SKM-1 treated with dmso at 0.1 percent for 144 hours (cell line): ENCODE measurements around the gene CDHR4.
"Not testable (repeated sequence)": the region's sequence is repeated elsewhere in the genome, so short reads cannot be mapped to it uniquely, and the experiment has no call there.

Experiments
- DNase-seq: peaks from one replicate; lab custom pipeline; 2025; ENCODE audit not compliant: unreplicated experiment; lab: John Stamatoyannopoulos, UW

Gene CDHR4

DNA sequence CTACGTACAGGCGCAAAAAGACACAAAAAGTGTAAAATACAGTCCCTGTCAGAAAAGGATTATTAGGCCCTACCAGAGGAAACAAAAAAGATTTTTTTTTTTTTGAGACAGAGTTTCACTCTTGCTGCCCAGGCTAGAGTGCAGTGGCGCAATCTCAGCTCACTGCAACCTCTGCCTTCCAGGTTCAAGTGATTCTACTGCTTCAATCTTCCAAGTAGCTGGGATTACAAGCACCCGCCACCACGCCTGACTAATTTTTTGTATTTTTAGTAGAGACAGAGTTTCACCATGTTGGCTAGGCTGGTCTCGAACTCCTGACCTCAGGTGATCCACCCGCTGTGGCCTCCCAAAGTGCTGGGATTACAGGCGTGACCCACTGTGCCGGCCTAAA is 18.7 kb downstream of the CDHR4 start:
- DNase-seq: not testable (repeated sequence)

DNA sequence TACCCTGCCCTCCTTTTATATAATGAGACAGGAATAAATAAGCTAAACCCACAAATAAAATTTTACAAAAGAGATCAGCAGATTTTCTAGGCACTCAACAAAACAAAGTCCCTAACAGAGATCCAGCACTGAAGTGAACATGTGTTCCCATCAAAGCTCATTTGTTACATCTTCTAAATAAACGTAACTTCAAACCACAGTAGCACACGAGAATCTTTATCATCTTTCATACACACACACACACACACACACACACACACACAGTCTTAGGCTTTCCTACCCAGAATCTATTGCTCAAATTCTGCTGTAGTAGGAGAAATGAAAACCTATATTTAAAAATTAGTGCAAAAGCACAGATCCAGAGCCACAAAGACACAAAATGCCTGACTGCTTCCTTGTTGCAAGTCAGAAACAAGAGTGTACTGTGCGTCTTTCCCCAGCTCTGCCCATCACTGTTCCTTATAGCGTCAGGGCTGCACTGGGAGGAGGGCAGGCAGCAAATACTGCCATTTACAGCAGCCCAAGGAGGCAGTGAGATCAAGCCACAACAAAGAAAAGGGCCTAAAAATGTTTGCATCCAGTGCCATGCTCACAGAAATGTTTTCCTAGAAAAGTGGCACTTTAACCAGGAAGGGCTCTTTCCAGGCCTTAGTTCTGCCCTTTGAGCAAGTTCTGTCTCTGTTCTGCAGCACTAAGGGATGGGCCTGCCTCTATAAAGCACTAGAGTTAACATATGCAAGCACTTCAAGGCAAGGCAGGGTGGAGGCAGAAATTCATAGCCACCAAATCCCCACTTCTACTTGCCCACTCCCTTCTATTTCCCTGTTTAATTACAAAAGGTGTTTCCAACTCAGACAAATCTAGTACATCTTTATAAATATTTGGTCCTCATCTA is 19.3 kb downstream of the CDHR4 start:
- no peak for DNase-seq

DNA sequence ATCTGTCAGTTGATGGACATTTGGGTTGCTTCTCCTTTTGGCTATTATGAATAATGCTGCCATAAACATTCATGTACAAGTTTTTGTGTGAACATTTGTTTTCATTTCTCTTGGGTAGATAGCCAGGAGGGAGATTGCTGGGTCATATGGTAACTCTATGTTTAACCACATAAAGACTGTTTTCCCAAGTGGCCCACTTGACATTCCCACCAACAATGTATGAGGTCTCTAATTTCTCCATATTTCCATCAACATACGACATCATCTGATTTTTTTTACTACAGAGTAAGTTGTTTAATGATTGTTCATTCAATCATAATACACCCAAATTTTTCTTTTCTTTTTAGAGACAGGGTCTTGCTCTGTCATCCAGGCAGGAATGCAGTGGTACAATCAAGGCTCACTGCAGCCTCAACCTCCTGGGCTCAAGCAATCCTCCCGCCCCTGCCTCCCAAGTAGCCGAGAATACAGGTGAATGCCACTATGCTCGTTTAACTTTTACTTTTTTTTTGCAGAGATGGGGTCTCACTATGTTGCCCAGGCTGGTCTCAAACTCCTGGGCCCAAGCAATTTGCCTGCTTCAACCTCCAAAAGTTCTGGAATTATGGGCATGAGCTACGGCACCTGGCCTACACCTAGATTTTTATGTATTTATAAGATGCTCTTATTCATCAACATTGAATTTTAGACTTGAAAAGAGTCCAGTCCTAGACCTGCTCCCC is 20.2 kb downstream of the CDHR4 start:
- DNase-seq: no peak

DNA sequence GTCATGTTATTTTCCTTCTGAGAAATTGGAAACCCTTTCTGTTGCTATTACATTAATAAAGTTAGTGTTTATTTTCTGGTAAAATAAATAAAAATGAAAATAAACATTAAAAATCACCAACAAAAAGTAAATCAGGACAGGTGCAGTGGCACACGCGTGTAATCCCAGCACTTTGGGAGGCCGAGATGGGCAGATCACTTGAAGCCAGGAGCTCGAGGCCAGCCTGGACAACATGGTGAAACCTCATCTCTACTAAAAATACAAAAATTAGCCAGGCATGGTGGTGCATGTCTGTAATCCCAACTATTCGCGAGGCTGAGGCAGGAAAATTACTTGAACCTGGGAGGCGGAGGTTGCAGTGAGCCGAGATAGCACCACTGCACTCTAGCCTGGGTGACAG is 23.6 kb downstream of the CDHR4 start:
- DNase-seq: not testable (repeated sequence)

DNA sequence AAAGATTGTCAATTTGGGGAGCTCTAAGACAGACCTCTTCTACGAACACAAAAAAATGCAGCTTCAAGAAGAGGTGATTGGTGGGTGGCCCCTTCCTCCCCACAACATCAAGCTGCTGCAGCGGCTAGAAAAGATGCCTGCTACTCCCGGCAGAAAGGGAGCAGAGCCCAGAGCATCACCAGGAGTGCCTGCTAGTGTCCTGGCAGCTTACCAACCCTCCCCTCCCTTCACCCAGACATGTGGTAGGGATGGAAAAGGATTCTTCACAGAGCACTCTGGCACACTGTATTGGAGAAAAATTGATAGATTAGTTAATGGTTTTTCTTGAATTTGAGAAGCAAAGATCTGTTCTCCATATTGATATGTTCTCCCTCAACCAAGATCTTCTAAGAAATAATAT is 24.1 kb downstream of the CDHR4 start:
- no peak for DNase-seq

GRCh38 chr3:49772703-49773102 is 27.0 kb downstream of the CDHR4 start:
- DNase-seq: no peak

GRCh38 chr3:49771340-49771938 is 28.2 kb downstream of the CDHR4 start:
- DNase-seq: no peak

DNA sequence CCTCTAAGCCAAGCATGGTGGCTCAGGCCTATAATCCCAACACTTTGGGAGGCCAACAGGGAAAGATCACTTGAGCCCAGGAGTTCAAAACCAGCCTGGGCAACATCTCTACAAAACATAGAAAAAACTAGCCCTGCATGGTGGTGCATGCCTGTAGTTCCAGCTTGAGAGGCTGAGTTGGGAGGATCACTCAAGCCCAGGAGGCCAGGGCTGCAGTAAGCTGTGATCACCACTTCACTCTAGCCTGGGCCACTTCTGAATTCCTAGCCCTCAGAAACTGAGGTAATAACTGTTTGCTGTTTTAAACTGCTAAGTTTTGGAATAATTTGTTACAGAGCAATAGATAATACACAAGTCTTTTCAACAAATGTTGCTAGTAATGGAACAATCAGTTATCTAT is 29.7 kb downstream of the CDHR4 start:
- DNase-seq: no peak

GRCh38 chr3:49769286-49769915 is 30.3 kb downstream of the CDHR4 start:
- no peak for DNase-seq

GRCh38 chr3:49763981-49764380 is 35.7 kb downstream of the CDHR4 start:
- no peak for DNase-seq

DNA sequence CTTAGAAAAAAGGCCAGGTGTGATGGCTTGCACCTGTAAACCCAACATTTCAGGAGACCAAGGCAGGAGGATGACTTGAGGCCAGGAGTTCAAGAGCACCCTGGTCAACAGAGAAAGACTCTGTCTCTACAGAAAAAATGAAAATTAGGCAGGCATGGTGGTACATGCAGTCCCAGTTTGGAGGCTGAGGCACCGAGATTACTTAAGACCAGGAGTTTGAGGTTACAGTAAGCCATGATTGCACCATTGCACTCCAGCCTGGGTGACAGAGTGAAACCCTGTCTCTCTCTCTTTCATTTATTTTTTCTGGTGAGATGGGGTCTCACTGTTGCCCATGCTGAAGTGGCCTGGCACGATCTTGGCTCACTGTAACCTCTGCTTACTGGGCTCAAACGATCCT is 38.0 kb downstream of the CDHR4 start:
- peak; percentile 6 for DNase-seq

DNA sequence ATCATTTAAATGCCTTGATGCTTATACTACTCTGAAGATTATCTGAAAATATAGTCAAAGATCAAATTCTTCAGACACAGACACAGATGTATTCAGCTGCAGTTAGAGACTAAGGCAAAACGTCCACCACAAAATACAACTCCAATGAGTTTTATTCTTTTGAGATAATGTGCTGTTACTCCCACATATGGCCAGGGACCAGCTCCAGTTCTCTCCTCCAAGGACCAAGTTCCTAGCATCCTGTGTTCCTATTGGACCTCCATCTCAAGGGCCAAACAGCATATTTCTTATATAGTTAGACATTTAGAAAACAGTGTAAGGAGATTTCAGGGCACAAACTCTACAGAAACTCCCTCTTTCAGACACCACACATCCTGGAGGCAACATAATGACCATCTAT is 40.4 kb downstream of the CDHR4 start:
- no peak for DNase-seq

DNA sequence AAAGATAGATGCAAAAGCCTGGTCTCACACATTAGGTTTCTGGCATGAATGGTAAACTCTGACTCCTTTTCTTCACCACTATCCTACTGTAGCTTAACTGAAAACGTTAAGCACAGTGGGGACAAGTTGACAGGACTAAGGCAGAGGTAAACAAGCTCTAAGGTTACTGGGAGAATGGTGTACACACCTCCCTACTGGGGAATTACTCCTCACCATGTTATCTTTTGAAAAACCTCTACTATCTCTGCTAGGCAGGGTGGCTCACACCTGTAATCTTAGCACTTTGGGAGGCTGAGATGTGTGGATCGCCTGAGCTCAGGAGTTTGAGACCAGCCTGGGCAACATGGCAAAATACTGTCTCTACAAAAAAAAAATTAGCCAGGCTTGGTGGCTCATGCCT is 42.5 kb downstream of the CDHR4 start:
- DNase-seq: no peak

DNA sequence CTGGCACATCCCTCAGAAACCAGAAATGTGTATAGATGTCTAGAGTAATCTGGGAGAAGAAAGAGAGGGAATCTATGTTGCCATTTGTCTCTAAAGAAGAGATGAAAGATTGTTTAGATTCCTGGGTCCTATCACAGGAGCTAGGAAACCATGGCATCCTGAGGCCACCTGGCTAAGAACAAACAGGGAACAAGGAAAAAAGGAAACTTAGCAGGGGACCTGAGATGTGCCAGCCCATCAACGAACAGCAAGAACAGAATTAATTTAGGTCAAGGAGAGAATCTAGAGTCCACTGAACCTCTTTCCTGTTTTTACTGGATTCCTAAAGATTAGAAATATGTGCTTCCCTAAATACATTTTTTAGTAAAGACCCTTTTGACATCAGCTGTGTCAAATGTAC is 43.6 kb downstream of the CDHR4 start:
- DNase-seq: no peak

- no peak for DNase-seq
Measured at GRCh38 chr3:49754536-49754935, 45.1 kb downstream of the CDHR4 start.

DNA sequence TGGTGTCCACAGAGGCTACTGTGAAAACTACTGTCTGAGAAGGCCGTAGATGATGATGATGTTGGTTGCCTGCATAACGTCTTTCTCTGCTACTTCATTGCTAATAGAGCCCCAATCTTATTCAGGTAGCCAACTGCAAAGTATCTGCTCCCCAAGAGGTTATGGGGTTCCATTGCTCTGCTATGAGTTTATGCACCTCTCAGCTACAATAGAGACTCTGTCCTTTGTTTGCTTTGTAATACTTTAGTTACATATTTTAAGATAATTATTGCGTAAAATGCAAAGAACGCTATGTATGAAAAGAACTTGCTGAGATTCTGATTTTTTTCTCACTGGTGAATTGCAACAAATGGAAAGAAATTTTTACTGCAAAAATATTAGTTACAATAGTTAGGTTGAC is 48.2 kb downstream of the CDHR4 start:
- DNase-seq: no peak

DNA sequence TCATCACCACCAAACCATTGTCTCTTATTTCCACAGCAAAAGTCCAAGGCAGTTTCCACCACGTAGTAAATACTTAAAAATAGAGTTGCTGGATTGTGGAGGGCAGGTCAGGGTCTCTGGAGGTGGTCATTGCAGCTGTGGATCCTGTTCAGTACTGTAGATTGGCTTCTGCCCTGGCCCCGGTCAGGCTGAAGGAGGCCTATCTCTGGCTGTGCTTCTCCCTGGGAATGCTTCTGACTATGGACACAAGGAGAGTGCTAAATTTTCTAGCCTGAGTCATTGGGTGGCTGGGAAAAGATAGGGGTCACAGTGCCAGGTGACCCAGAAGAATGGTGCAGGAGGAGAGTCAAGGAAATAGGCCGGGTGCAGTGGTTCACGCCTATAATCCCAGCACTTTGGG is 49.6 kb downstream of the CDHR4 start:
- no peak for DNase-seq

- DNase-seq: not testable (repeated sequence)
Measured at GRCh38 chr3:49748874-49749273, 50.8 kb downstream of the CDHR4 start.

- DNase-seq: no peak
Measured at GRCh38 chr3:49747792-49748480, 51.7 kb downstream of the CDHR4 start.

DNA sequence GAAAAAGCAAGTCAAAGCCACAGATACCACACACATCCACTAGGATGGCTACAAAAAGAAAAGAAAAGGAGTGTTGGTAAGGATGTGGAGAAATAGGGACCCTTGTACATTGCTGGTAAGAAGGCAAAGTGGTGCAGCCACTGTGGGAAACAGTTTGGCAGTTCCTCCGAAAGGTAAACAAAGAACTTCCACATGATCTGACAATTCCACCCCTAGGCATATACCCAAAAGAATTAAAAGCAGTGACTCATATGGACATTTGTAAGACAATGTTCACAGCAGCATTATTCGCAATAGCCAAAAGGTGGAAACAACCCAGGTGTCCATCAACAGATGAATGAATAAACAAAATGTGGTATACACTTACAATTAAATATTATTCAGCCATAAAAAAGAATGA is 53.7 kb downstream of the CDHR4 start:
- DNase-seq: no peak
